Activated naive CD8-positive, alpha-beta T cell treated with anti-CD3 and anti-CD28 coated beads, Interleukin-2, amount 50 U/mL, for 24 hours (primary cell): ENCODE data around the gene ACYP1.
A peak's percentile ranks its signal among the peaks of the same experiment; 100 is the strongest.

Source experiments
- ATAC-seq: fragments of 150-1000 bp; cut with Tn5 transposase; one replicate; pipeline ENCODE4 v1.10.0; 2021
- DNase-seq: peaks from one replicate; pipeline ENCODE4 v3.0.0; 2021
- H3K27ac Mint-ChIP-seq: one replicate; pipeline ENCODE4 v1.8.0; 2021; ENCODE audit warnings: mild to moderate bottlenecking, mixed read lengths
- H3K27me3 Mint-ChIP-seq: one replicate; pipeline ENCODE4 v1.8.0; 2021; ENCODE audit warnings: mixed read lengths
- H3K36me3 Mint-ChIP-seq: one replicate; pipeline ENCODE4 v1.8.0; 2021; ENCODE audit warnings: low read depth, mixed read lengths
- H3K4me1 Mint-ChIP-seq: one replicate; pipeline ENCODE4 v1.8.0; 2021; ENCODE audit warnings: mixed read lengths
- H3K4me3 Mint-ChIP-seq: one replicate; pipeline ENCODE4 v1.8.0; 2021; ENCODE audit warnings: mild to moderate bottlenecking, moderate library complexity, mixed read lengths
- H3K9me3 Mint-ChIP-seq: one replicate; pipeline ENCODE4 v1.8.0; 2021; ENCODE audit warnings: mixed read lengths

ACYP1 gene

DNA sequence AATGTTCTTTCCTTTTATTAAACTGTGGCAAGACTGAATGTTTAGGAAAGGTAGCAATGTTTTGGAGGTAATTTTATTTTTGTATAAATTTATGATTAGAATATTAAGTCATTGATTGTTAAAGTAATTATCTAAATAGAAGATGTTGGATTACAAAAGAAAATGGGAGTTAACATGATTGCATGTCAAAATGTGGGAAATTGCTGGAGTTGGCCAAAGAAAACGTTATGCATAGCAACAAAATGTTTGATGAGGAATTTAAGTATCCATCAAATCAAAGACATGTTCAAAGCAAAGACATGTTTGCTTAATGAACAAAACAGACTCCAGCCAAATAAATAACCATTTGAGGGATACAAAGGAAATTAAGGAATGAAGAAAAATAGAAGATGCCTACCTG, 9.4 kb downstream of the ACYP1 start:
- Mint-ChIP-seq H3K27me3 (peaks cover 4% of the 10 kb centered on the region), H3K9me3 (no peaks in the 10 kb centered on the region), H3K4me3 (no peak overlapping the region), H3K27ac (no peak overlapping the region), H3K4me1 (peaks cover 31% of the 10 kb centered on the region), H3K36me3 (peaks cover 47% of the 10 kb centered on the region)
- ATAC-seq (no peak), DNase-seq (no peak)

- H3K36me3 Mint-ChIP-seq = peaks cover 50% of the 10 kb centered on the region
- ATAC-seq = no peak
- peaks cover 4% of the 10 kb centered on the region for H3K27me3 Mint-ChIP-seq
- H3K9me3 Mint-ChIP-seq = no peaks in the 10 kb centered on the region
- no peak overlapping the region for H3K27ac Mint-ChIP-seq
- H3K4me1 Mint-ChIP-seq = peaks cover 33% of the 10 kb centered on the region
- no peak for DNase-seq
- H3K4me3 Mint-ChIP-seq = no peak overlapping the region
These were observed 10.2 kb downstream of the ACYP1 start for GRCh38 chr14:75053396-75054291.

DNA sequence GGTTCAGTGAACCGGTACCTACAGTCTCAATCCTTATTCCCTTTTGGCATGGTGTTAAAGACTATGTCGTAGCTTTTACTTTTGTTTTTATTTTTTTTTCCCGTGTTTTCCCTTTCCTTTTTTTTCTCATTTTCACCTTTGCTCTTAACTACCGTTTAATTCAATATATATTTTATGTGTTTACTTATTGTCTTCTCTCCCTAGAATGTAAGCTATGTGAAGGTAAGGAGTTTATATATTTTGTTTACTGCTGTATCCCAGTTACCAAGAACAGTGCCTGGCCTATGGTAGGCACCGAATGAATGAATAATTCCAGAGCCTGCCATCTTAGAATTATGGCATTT, 12.3 kb downstream of the ACYP1 start:
- H3K4me3 Mint-ChIP-seq = peak overlapping the region; percentile 87
- H3K9me3 Mint-ChIP-seq = no peaks in the 10 kb centered on the region
- peaks cover 4% of the 10 kb centered on the region for H3K27me3 Mint-ChIP-seq
- ATAC-seq = no peak
- peaks cover 56% of the 10 kb centered on the region for H3K36me3 Mint-ChIP-seq
- H3K4me1 Mint-ChIP-seq = peaks cover 50% of the 10 kb centered on the region
- DNase-seq = no peak
- H3K27ac Mint-ChIP-seq = peak overlapping the region; percentile 93

- Mint-ChIP-seq H3K9me3 (no peaks in the 10 kb centered on the region), H3K4me1 (peaks cover 53% of the 10 kb centered on the region), H3K27me3 (peaks cover 4% of the 10 kb centered on the region), H3K36me3 (peaks cover 56% of the 10 kb centered on the region), H3K27ac (peak within 1 kb of the TSS; percentile 93), H3K4me3 (peak within 1 kb of the TSS; percentile 87)
- ATAC-seq (peak; percentile 64), DNase-seq (peak; percentile 82)
These were observed 12.8 kb downstream of the ACYP1 start, which contains the start of gene MLH3 for GRCh38 chr14:75050852-75051555. Gene MLH3 (minus strand): TSS chr14:75051467. CDS start chr14:75049655, 1,812 bp downstream.

DNA sequence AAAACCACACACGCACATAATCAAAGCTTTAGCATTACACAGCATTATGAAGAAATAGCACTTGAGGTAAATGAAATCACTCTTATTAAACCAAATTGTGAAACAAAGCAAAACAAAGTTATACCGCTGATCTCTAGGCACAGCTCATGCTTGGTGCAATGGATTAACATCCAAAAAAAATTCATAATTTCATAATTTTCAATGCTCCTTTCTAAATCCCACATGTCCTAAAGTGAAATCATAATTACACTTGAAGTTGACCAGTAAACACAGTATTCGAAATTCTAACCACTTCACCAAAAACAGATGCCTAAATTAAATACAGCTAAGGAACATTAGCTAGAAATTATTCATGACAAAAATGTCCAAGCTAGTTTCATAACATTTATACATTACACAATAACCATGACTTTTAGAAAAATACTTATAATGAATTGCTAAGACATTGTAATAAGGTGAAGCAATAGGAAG, 14.1 kb downstream of the ACYP1 start:
- Mint-ChIP-seq H3K27ac (peak overlapping the region; percentile 36), H3K36me3 (peaks cover 50% of the 10 kb centered on the region), H3K4me3 (peak overlapping the region; percentile 87), H3K9me3 (no peaks in the 10 kb centered on the region), H3K4me1 (peaks cover 61% of the 10 kb centered on the region), H3K27me3 (peaks cover 4% of the 10 kb centered on the region)
- DNase-seq = no peak
- ATAC-seq = no peak

DNA sequence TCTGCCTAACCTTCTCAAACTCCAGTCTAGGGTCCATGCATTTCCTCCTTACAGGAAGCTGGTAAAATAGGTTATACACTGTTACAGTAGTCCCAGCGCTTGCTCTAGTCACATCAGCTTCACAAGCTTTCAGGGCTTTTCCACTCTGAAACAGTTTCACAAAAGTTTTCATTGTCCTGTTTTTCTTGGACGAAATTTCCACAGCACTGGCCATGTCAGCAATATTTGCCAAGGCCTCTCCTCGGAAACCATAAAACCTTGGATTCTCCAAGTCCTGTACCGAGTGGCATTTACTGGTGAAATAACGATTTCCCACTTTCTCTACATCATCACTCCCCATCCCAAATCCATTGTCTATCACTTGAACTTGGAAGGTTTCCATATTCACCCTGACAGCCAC, 14.7 kb downstream of the ACYP1 start:
- Mint-ChIP-seq H3K4me3 (no peak overlapping the region), H3K27ac (no peak overlapping the region), H3K27me3 (peaks cover 4% of the 10 kb centered on the region), H3K36me3 (peaks cover 48% of the 10 kb centered on the region), H3K9me3 (no peaks in the 10 kb centered on the region), H3K4me1 (peaks cover 66% of the 10 kb centered on the region)
- no peak for DNase-seq
- no peak for ATAC-seq

GRCh38 chr14:75048101-75048500, 15.7 kb downstream of the ACYP1 start:
- no peak for ATAC-seq
- peaks cover 43% of the 10 kb centered on the region for H3K36me3 Mint-ChIP-seq
- peaks cover 64% of the 10 kb centered on the region for H3K4me1 Mint-ChIP-seq
- peaks cover 4% of the 10 kb centered on the region for H3K27me3 Mint-ChIP-seq
- H3K27ac Mint-ChIP-seq = no peak overlapping the region
- DNase-seq = no peak
- H3K9me3 Mint-ChIP-seq = no peaks in the 10 kb centered on the region
- no peak overlapping the region for H3K4me3 Mint-ChIP-seq

- Mint-ChIP-seq H3K27me3 (peaks cover 4% of the 10 kb centered on the region), H3K27ac (no peak overlapping the region), H3K4me3 (no peak overlapping the region), H3K9me3 (no peaks in the 10 kb centered on the region), H3K4me1 (peaks cover 58% of the 10 kb centered on the region), H3K36me3 (peaks cover 42% of the 10 kb centered on the region)
- DNase-seq = no peak
- ATAC-seq = no peak
These were observed 16.3 kb downstream of the ACYP1 start for GRCh38 chr14:75047506-75047905.

DNA sequence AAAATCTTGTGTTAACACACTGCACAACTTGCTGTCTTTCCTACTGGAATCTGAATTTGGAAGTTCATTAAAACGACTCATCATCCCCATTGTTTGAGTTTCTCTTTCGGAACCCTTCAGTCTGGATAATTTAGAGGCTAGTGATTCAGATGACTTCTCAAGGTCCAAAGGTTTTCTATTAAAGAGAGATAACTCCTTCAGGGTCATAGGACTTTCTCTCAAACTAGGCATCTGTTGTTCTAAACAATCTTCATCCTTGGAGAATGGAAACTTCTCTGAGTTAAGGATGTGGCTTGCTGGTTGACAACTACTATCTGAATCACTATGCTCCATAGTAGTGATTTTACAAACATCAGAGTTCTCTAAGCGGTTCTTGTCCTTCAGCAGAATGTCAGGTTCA, 16.9 kb downstream of the ACYP1 start:
- H3K9me3 Mint-ChIP-seq = no peaks in the 10 kb centered on the region
- no peak overlapping the region for H3K4me3 Mint-ChIP-seq
- peak; percentile 72 for ATAC-seq
- peaks cover 4% of the 10 kb centered on the region for H3K27me3 Mint-ChIP-seq
- no peak for DNase-seq
- H3K36me3 Mint-ChIP-seq = peaks cover 47% of the 10 kb centered on the region
- peaks cover 58% of the 10 kb centered on the region for H3K4me1 Mint-ChIP-seq
- no peak overlapping the region for H3K27ac Mint-ChIP-seq

- Mint-ChIP-seq H3K4me1 (peaks cover 54% of the 10 kb centered on the region), H3K36me3 (peaks cover 45% of the 10 kb centered on the region), H3K27ac (no peak overlapping the region), H3K9me3 (no peaks in the 10 kb centered on the region), H3K4me3 (no peak overlapping the region), H3K27me3 (peaks cover under 1% of the 10 kb centered on the region)
- ATAC-seq (no peak), DNase-seq (no peak)
These were observed 17.5 kb downstream of the ACYP1 start for GRCh38 chr14:75046275-75046674.

- ATAC-seq = no peak
- H3K9me3 Mint-ChIP-seq = no peaks in the 10 kb centered on the region
- no peak for DNase-seq
- H3K27ac Mint-ChIP-seq = no peak overlapping the region
- peaks cover 47% of the 10 kb centered on the region for H3K36me3 Mint-ChIP-seq
- H3K27me3 Mint-ChIP-seq = no peaks in the 10 kb centered on the region
- peaks cover 43% of the 10 kb centered on the region for H3K4me1 Mint-ChIP-seq
- no peak overlapping the region for H3K4me3 Mint-ChIP-seq
These were observed 19.1 kb downstream of the ACYP1 start for GRCh38 chr14:75044752-75045151.

DNA sequence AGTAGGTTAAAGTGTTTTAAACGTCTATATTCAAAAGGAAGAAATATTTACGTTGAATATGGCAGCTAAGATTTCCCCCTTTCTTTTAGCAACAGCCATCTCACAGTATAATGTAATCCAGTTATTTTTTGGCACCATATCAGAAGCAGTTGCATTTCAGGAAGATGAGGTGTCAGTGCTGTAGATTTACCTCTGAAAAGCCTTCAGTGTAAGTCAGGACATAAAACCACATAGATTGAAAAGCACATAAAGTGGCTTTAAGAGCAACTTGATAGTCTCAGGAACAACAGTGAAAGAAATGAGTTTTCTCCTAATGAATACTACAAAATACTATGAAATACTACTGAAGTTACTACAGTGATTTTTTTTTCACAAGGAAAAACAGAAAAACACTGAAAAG, 19.5 kb downstream of the ACYP1 start:
- Mint-ChIP-seq H3K27me3 (no peaks in the 10 kb centered on the region), H3K36me3 (peaks cover 42% of the 10 kb centered on the region), H3K4me3 (no peak overlapping the region), H3K9me3 (no peaks in the 10 kb centered on the region), H3K27ac (no peak overlapping the region), H3K4me1 (peaks cover 38% of the 10 kb centered on the region)
- ATAC-seq = no peak
- DNase-seq = no peak

DNA sequence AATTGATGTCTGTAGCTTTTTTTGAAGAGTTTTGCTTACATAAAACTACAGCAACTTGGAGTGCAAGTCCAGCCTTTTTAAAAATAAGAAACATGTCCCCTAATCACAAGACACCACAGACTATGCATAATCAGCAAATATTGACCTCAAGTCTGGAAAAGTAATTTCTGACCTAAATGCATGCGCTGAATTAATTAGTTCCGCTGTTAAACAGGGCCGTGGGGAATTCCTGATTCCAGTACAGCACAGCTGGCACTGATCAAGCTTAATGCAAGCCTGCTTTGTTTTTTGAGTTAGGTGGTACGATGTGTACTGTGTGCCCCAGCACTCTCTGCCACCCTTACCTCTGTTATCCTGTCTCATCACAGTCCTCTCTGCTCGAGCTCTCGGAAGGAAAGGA, 21.8 kb downstream of the ACYP1 start:
- no peak overlapping the region for H3K27ac Mint-ChIP-seq
- H3K4me3 Mint-ChIP-seq = no peak overlapping the region
- H3K36me3 Mint-ChIP-seq = peaks cover 37% of the 10 kb centered on the region
- no peaks in the 10 kb centered on the region for H3K27me3 Mint-ChIP-seq
- peaks cover 26% of the 10 kb centered on the region for H3K4me1 Mint-ChIP-seq
- no peak for ATAC-seq
- no peak for DNase-seq
- H3K9me3 Mint-ChIP-seq = no peaks in the 10 kb centered on the region

DNA sequence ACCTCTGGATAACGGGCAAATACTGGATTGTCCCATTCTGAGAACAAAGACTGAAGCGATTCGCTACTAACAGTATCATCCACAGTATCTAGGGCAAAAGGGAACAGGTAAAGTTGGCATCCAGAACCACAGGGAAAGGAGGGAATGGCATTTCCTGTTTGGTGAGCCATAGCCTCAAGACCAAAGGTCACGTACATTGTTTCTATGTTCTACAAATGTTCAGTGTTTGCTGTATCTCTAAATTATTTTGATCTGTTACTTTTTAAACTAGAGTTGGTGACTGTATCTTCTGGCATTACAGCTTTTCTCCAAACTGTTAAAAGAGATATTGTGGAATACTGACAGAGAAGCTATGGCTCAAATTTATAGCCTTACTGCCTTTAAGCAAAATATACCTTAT, 22.2 kb downstream of the ACYP1 start:
- Mint-ChIP-seq H3K9me3 (no peaks in the 10 kb centered on the region), H3K27me3 (no peaks in the 10 kb centered on the region), H3K27ac (no peak overlapping the region), H3K4me3 (no peak overlapping the region), H3K4me1 (peaks cover 22% of the 10 kb centered on the region), H3K36me3 (peaks cover 37% of the 10 kb centered on the region)
- ATAC-seq (no peak), DNase-seq (no peak)

DNA sequence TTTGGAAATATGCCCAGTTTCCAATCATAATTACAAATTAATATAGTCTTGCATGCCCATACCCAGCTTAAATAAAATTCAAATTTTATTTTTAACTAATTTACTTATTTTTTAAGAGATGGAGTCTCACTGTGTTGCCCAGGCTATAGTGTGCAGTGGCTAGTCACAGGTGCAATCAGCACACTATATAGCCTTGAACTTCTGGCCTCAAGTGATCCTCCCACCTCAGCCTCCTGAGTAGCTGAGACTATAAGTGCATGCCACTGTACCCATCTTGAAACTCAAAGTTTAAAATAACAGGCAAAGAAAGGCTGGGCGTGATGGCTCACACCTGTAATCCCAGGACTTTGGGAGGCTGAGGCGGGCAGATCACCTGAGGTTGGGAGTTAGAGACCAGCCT, 22.9 kb downstream of the ACYP1 start:
- DNase-seq = no peak
- H3K4me3 Mint-ChIP-seq = no peak overlapping the region
- no peaks in the 10 kb centered on the region for H3K27me3 Mint-ChIP-seq
- H3K27ac Mint-ChIP-seq = no peak overlapping the region
- no peaks in the 10 kb centered on the region for H3K9me3 Mint-ChIP-seq
- H3K36me3 Mint-ChIP-seq = peaks cover 35% of the 10 kb centered on the region
- H3K4me1 Mint-ChIP-seq = peaks cover 16% of the 10 kb centered on the region
- no peak for ATAC-seq
